H1 (cell line): ENCODE measurements around the gene C3orf62. TPM values are rescaled to one million over a fixed set of nuclear protein-coding genes. Genes with fewer than 3 reads are reported as not detected.
"Not testable (repeated sequence)": the region's sequence is repeated elsewhere in the genome, so short reads cannot be mapped to it uniquely, and the experiment has no call there.

Experiments
- CTCF ChIA-PET: fragments of 300-600 bp; sonication (Branson Sonifier 250); formaldehyde crosslinking; loops from one replicate; lab custom pipeline; 2021; ENCODE audit not compliant: partially characterized antibody; lab: Charles Lee
- POLR2A ChIA-PET: fragments of 300-600 bp; sonication (Branson Sonifier 250); formaldehyde crosslinking; loops from one replicate; lab custom pipeline; 2021; ENCODE audit warnings: inconsistent platforms; ENCODE audit not compliant: partially characterized antibody; lab: Charles Lee
- DNase-seq, 2 experiments: peaks; one replicate each; pipeline versions ENCODE4 v3.0.0 to v3.0.0-alpha.2; 2010 to 2022; ENCODE audit warnings: low spot score in 2 of 2, low read depth in 1 of 2, mixed read lengths in 1 of 2
- FAIRE-seq: peaks from 2 replicates; lab custom pipeline; 2011; peaks lifted over from hg19 to GRCh38; lab: Jason Lieb, UNC
- H2AFZ ChIP-seq: 2 replicates; pipeline ENCODE4 v1.8.1; 2012; ENCODE audit warnings: low read length, inconsistent platforms
- H2AK5ac ChIP-seq: 2 replicates; pipeline ENCODE4 v1.6.1; 2013; ENCODE audit warnings: low read depth, low read length
- H2BK120ac ChIP-seq: replicated peaks from 2 replicates; pipeline ENCODE3; 2013; ENCODE audit warnings: low read depth, low read length, inconsistent platforms
- H2BK12ac ChIP-seq: 2 replicates; pipeline ENCODE4 v1.6.1; 2013; ENCODE audit warnings: low read depth, low read length
- H2BK15ac ChIP-seq: 2 replicates; pipeline ENCODE4 v1.6.1; 2013; ENCODE audit warnings: low read length
- H2BK20ac ChIP-seq: 2 replicates; pipeline ENCODE4 v1.6.1; 2013; ENCODE audit warnings: low read length
- H2BK5ac ChIP-seq: 2 replicates; pipeline ENCODE4 v1.6.1; 2013; ENCODE audit warnings: low read depth, low read length
- H3K14ac ChIP-seq: 2 replicates; pipeline ENCODE4 v1.6.1; 2013; ENCODE audit warnings: inconsistent platforms; ENCODE audit not compliant: insufficient read length
- H3K18ac ChIP-seq: 2 replicates; pipeline ENCODE4 v1.6.1; 2013; ENCODE audit warnings: low read length; ENCODE audit errors: extremely low read depth
- H3K23ac ChIP-seq: 2 replicates; pipeline ENCODE4 v1.6.1; 2013; ENCODE audit warnings: inconsistent platforms; ENCODE audit not compliant: insufficient read length
- H3K23me2 ChIP-seq: 2 replicates; pipeline ENCODE4 v1.6.1; 2013; ENCODE audit warnings: low read depth, low read length
- H3K27ac ChIP-seq: 2 replicates; pipeline ENCODE4 v1.6.1; 2011; ENCODE audit warnings: low read depth, low read length, inconsistent platforms
- H3K27me3 ChIP-seq, 4 experiments: replicated peaks in 1 of 4; 1 replicate in 1 of 4; 2 replicates in 3 of 4; pipeline versions ENCODE4 v1.6.1 to v1.8.1; 2011 to 2013; ENCODE audit warnings: low read length in 3 of 4, mild to moderate bottlenecking in 3 of 4, inconsistent platforms in 2 of 4, mixed read lengths in 2 of 4, moderate library complexity in 1 of 4; ENCODE audit not compliant: control insufficient read depth in 3 of 4, insufficient read depth in 3 of 4; ENCODE audit errors: extremely low read depth in 1 of 4
- H3K36me3 ChIP-seq, 4 experiments: 2 replicates each; pipeline versions ENCODE4 v1.6.1 to v1.8.1; 2011 to 2013; ENCODE audit warnings: mild to moderate bottlenecking in 4 of 4, low read length in 3 of 4, moderate library complexity in 2 of 4, control low read depth in 1 of 4, inconsistent platforms in 1 of 4; ENCODE audit not compliant: insufficient read depth in 4 of 4, control insufficient read depth in 2 of 4
- H3K4ac ChIP-seq: replicated peaks from 2 replicates; pipeline ENCODE3; 2013; ENCODE audit warnings: low read length, low read depth, mixed read lengths, inconsistent platforms; ENCODE audit not compliant: insufficient read length
- H3K4me1 ChIP-seq, 4 experiments: replicated peaks in 1 of 4; 1 replicate in 1 of 4; 2 replicates in 3 of 4; pipeline versions ENCODE4 v1.6.1 to v1.8.1; 2011 to 2013; ENCODE audit warnings: low read length in 3 of 4, inconsistent platforms in 2 of 4, mixed read lengths in 1 of 4; ENCODE audit not compliant: insufficient read depth in 4 of 4, control insufficient read depth in 3 of 4
- H3K4me2 ChIP-seq, 2 experiments: 2 replicates each; pipeline versions ENCODE4 v1.6.1 to v1.8.1; 2011 to 2013; ENCODE audit warnings: low read depth in 2 of 2, low read length in 2 of 2, control low read depth in 1 of 2, inconsistent platforms in 1 of 2, mild to moderate bottlenecking in 1 of 2; ENCODE audit not compliant: insufficient read depth in 1 of 2
- H3K4me3 ChIP-seq, 4 experiments: fragments of 200-600, 300-600 bp in 1 of 4; sonication (generic), shearing (Covaris generic), sonication (Bioruptor Twin) in 1 of 4; 2 replicates each; pipeline versions ENCODE4 v1.5.1 to v1.8.1; 2011 to 2016; ENCODE audit warnings: low read length in 4 of 4, low read depth in 3 of 4, control low read depth in 2 of 4, inconsistent platforms in 2 of 4, mild to moderate bottlenecking in 2 of 4, mixed read lengths in 1 of 4, moderate library complexity in 1 of 4; ENCODE audit not compliant: insufficient read depth in 2 of 4; ENCODE audit errors: extremely low read depth in 1 of 4
- H3K56ac ChIP-seq: replicated peaks from 2 replicates; pipeline ENCODE3; 2013; ENCODE audit warnings: low read depth, mild to moderate bottlenecking, mixed read lengths, low read length, inconsistent platforms; ENCODE audit not compliant: insufficient read length
- H3K79me1 ChIP-seq: 2 replicates; pipeline ENCODE4 v1.6.1; 2013; ENCODE audit warnings: low read depth, low read length, control low read depth
- H3K79me2 ChIP-seq, 2 experiments: 2 replicates each; pipeline versions ENCODE4 v1.6.1 to v1.8.1; 2012 to 2013; ENCODE audit warnings: low read length in 2 of 2, mild to moderate bottlenecking in 2 of 2, inconsistent platforms in 1 of 2; ENCODE audit not compliant: insufficient read depth in 2 of 2, control insufficient read depth in 1 of 2
- H3K9ac ChIP-seq, 4 experiments: replicated peaks in 1 of 4; 1 replicate in 1 of 4; 2 replicates in 3 of 4; pipeline versions ENCODE4 v1.6.1 to v1.8.1; 2011 to 2013; ENCODE audit warnings: low read depth in 3 of 4, low read length in 3 of 4, control low read depth in 2 of 4, mild to moderate bottlenecking in 2 of 4, moderate library complexity in 2 of 4, inconsistent platforms in 1 of 4; ENCODE audit errors: extremely low read depth in 1 of 4
- H3K9me3 ChIP-seq, 2 experiments: 2 replicates each; pipeline versions ENCODE4 v1.6.1 to v1.8.1; 2012 to 2013; ENCODE audit warnings: mild to moderate bottlenecking in 2 of 2, moderate library complexity in 2 of 2, control low read depth in 1 of 2, inconsistent platforms in 1 of 2, low read depth in 1 of 2, low read length in 1 of 2, mixed read lengths in 1 of 2; ENCODE audit not compliant: insufficient read depth in 2 of 2
- H4K20me1 ChIP-seq, 2 experiments: replicated peaks in 1 of 2; 2 replicates each; pipeline versions ENCODE3 to v1.8.1; 2011 to 2013; ENCODE audit warnings: inconsistent platforms in 2 of 2, low read length in 2 of 2, mild to moderate bottlenecking in 1 of 2; ENCODE audit not compliant: insufficient read depth in 2 of 2, control insufficient read depth in 1 of 2
- H4K5ac ChIP-seq: 2 replicates; pipeline ENCODE4 v1.6.1; 2013; ENCODE audit warnings: low read length, low read depth, mixed read lengths, inconsistent platforms; ENCODE audit not compliant: insufficient read length
- H4K8ac ChIP-seq: 2 replicates; pipeline ENCODE4 v1.8.0; 2013; ENCODE audit warnings: mild to moderate bottlenecking, moderate library complexity, low read length, inconsistent platforms; ENCODE audit not compliant: insufficient read depth; ENCODE audit errors: extremely low read depth
- H4K91ac ChIP-seq: replicated peaks from 2 replicates; pipeline ENCODE3; 2013; ENCODE audit warnings: low read length, mixed read lengths, inconsistent platforms; ENCODE audit not compliant: insufficient read length
- WGBS, 2 experiments: shearing (Covaris generic) in 1 of 2; methylation state at CpG; one replicate each; pipeline versions ENCODE4 v1.1.6 to v1.1.7; 2013 to 2015; ENCODE audit warnings: low lambda C conversion rate in 2 of 2, mixed read lengths in 2 of 2, inconsistent platforms in 1 of 2, low coverage in 1 of 2, missing lambda C conversion rate in 1 of 2; ENCODE audit not compliant: insufficient replicate concordance in 2 of 2, insufficient coverage in 1 of 2, insufficient read length in 1 of 2; ENCODE audit errors: extremely low coverage in 1 of 2, missing lambda C conversion rate in 1 of 2; 5-methylcytosine and 5-hydroxymethylcytosine counted together
- polyA plus RNA-seq, 7 experiments: library from polyadenylated mRNA; depleted of rRNA in 3 of 7; stranded (reverse) in 5 of 7; unstranded in 2 of 7; fragments of >200 nt in 5 of 7; fragments of 200-250 nt in 2 of 7; gene quantifications; 1 replicate in 5 of 7; 2 replicates in 1 of 7; 4 replicates in 1 of 7; pipeline versions ENCODE4 v1.2.1 to v1.2.3, GENCODE V29; 2011 to 2013; ENCODE audit warnings: missing spikeins in 2 of 7, mixed read lengths in 2 of 7
- total RNA-seq: library from RNA; stranded (reverse); fragmentation: NEBNext Ultra II Directional; extraction: Animal tissue kit (Norgen Biotek cat#: 25700); gene quantifications from 2 replicates; pipeline ENCODE4 v1.2.1, GENCODE V29; 2021

The C3orf62 gene
- total and polyA plus RNA-seq, 2 of the 8 experiments (the other 6 are each of a cell fraction or from before 2014, with no cell fraction given) = 1.1 to 3.0 TPM

DNA sequence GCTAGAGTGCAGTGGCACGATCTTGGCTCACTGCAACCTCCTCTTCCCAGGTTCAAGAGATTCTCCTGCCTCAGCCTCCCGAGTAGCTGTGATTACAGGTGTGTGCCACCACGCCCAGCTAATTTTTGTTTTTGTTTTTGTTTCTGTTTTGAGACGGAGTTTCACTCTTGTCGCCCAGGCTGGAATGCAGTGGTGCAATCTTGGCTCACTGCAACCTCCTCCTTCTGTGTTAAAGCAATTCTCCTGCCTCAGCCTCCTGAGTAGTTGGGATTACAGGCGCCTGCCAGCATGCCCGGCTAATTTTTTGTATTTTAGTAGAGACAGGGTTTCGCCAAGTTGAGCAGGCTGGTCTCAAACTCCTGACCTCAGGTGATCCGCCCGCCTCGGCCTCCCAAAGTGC is 36.9 kb downstream of the C3orf62 start:
- H3K9ac ChIP-seq, H2BK20ac ChIP-seq, H3K79me2 ChIP-seq, H3K36me3 ChIP-seq, H2AFZ ChIP-seq, DNase-seq, H3K23ac ChIP-seq, H4K91ac ChIP-seq, H3K27me3 ChIP-seq, H3K56ac ChIP-seq, H3K9me3 ChIP-seq, H2BK15ac ChIP-seq, H2AK5ac ChIP-seq, H4K8ac ChIP-seq, H4K5ac ChIP-seq, H3K23me2 ChIP-seq, H3K4me1 ChIP-seq, H3K14ac ChIP-seq, H3K27ac ChIP-seq, H3K18ac ChIP-seq, H2BK120ac ChIP-seq, H3K4ac ChIP-seq, H4K20me1 ChIP-seq, H3K4me3 ChIP-seq, H3K79me1 ChIP-seq, FAIRE-seq, H2BK5ac ChIP-seq, H2BK12ac ChIP-seq, H3K4me2 ChIP-seq, POLR2A ChIA-PET, CTCF ChIA-PET: not testable (repeated sequence)
- WGBS, 2 experiments = 93% methylated on average over 11 of the region's 11 CpGs; no CpG with 5 or more reads in 1 of the 2 experiments
